ENCODE measurements around the gene RNF121. TPM values are rescaled to one million over a fixed set of nuclear protein-coding genes. Genes with fewer than 3 reads are reported as not detected.

The RNF121 gene
- 17.4 and 19.3 TPM in 2 replicates for total RNA-seq

GRCh38 chr11:71928737-71929443, at the start of gene RNF121:
TSS of gene RNF121 (plus strand) at chr11:71929046. CDS start at chr11:71929062, 16 bp downstream.

GRCh38 chr11:71927820-71928736, 768 bp upstream of the RNF121 start, which contains the start of gene XNDC1N:
TSS of gene XNDC1N (minus strand) at chr11:71928594. CDS start at chr11:71923353, 5,241 bp downstream.

GRCh38 chr11:71998649-71999310, 69.9 kb downstream of the RNF121 start, which contains the start of gene IL18BP:
TSS of gene IL18BP (plus strand) at chr11:71998909. CDS start at chr11:71999985, 1,076 bp downstream.

Other genes starting within 250 kb of the RNF121 start
- not detected in 2 replicates for gene DEFB108B, start 95.8 kb upstream of the RNF121 start, total RNA-seq
- not detected in 2 replicates for gene DEFB131B, start 50.6 kb upstream of the RNF121 start, total RNA-seq
- 0.70 and 0.77 TPM in 2 replicates for gene XNDC1N, start 452 bp upstream of the RNF121 start, total RNA-seq
- gene IL18BP, start 69.9 kb downstream of the RNF121 start, total RNA-seq: 0.23 and 1.0 TPM in 2 replicates
- gene NUMA1, start 151.5 kb downstream of the RNF121 start, total RNA-seq: 105 and 128 TPM in 2 replicates
- gene LRRC51, start 151.8 kb downstream of the RNF121 start, total RNA-seq: 2.7 and 3.8 TPM in 2 replicates
- gene LAMTOR1, start 174.3 kb downstream of the RNF121 start, total RNA-seq: 111 and 179 TPM in 2 replicates
- not detected in 2 replicates for gene TOMT, start 176.9 kb downstream of the RNF121 start, total RNA-seq
- gene ANAPC15, start 183.6 kb downstream of the RNF121 start, total RNA-seq: 13.7 and 32.2 TPM in 2 replicates
- not detected in 2 replicates for gene FOLR3, start 206.7 kb downstream of the RNF121 start, total RNA-seq